Transverse colon (tissue), 4 donors: Measurements from ENCODE around the gene ZBP1. TPM values are rescaled to one million over a fixed set of nuclear protein-coding genes. Genes with fewer than 3 reads are reported as not detected.

Source experiments
- DNase-seq: peaks from one replicate; pipeline ENCODE4 v3.0.0-alpha.2; 2019
- H3K27ac ChIP-seq, 4 donors: fragments of 200-600 bp; sonication (generic); 2 replicates each; pipeline ENCODE4 v1.5.1; 2016 to 2018; ENCODE audit warnings: inconsistent platforms in 4 of 4
- H3K27me3 ChIP-seq: fragments of 200-600 bp; sonication (generic); 2 replicates; pipeline ENCODE4 v1.5.1; 2017; ENCODE audit warnings: inconsistent platforms
- H3K36me3 ChIP-seq, 4 donors: fragments of 200-600 bp; sonication (generic); 2 replicates each; pipeline ENCODE4 v1.5.1; 2017 to 2019; ENCODE audit warnings: inconsistent platforms in 4 of 4
- H3K4me1 ChIP-seq, 4 donors: fragments of 200-600 bp; sonication (generic); 2 replicates each; pipeline ENCODE4 v1.5.1; 2017 to 2020; ENCODE audit warnings: inconsistent platforms in 4 of 4
- H3K4me3 ChIP-seq, 4 donors: fragments of 200-600 bp; sonication (generic); 1 replicate in 1 of 4; 2 replicates in 3 of 4; pipeline versions ENCODE4 v1.5.1 to v1.6.1; 2017 to 2019; ENCODE audit warnings: inconsistent platforms in 4 of 4
- H3K9me3 ChIP-seq, 2 donors: fragments of 200-600 bp; sonication (generic); 2 replicates each; pipeline ENCODE4 v1.5.1; 2017 to 2019; ENCODE audit warnings: inconsistent platforms in 2 of 2
- CTCF ChIP-seq, 5 experiments: fragments of 200-600 bp in 3 of 5; fragments of 450-650 bp in 2 of 5; sonication (generic) in 3 of 5; IDR thresholded peaks; 1 replicate in 2 of 5; 2 replicates in 3 of 5; pipeline ENCODE4 v1.5.1; 2016 to 2017; ENCODE audit warnings: antibody characterized with exemption in 5 of 5, inconsistent platforms in 3 of 5, mild to moderate bottlenecking in 2 of 5, moderate library complexity in 1 of 5
- EP300 ChIP-seq: sonication (generic); formaldehyde crosslinking; IDR thresholded peaks from one replicate; pipeline ENCODE4 v1.6.1; 2017; ENCODE audit warnings: antibody characterized with exemption, low read depth
- POLR2A ChIP-seq: fragments of 450-650 bp; IDR thresholded peaks from one replicate; pipeline ENCODE4 v1.6.1; 2016; ENCODE audit warnings: antibody characterized with exemption, mild to moderate bottlenecking, moderate library complexity
- POLR2AphosphoS5 ChIP-seq, 3 donors: sonication (generic); formaldehyde crosslinking; IDR thresholded peaks; one replicate each; pipeline ENCODE4 v1.6.1; 2016; ENCODE audit warnings: antibody characterized with exemption in 3 of 3
- WGBS, 2 donors: methylation state at CpG; one replicate each; pipeline ENCODE4 v1.1.5; 2018; ENCODE audit warnings: low coverage in 1 of 2; 5-methylcytosine and 5-hydroxymethylcytosine counted together
- in situ Hi-C, 4 donors: fragments of 200-750 bp; cut with MboI; loops; one replicate each; pipeline versions ENCODE4 v1.15.0 to v1.15.1; 2017; ENCODE audit warnings: low sequenced_read_pairs in 3 of 4, low pct_ligation_motif_present in 1 of 4, low pct_unique_long_range_greater_than_20kb in 1 of 4
- intact Hi-C: fragments of 100-400 bp; cut with DNase I; formaldehyde crosslinking; loops from one replicate; pipeline ENCODE4 v1.15.1; 2023; ENCODE audit warnings: low total_unique reads
- total RNA-seq, 4 donors: library from RNA; depleted of rRNA; stranded (reverse); fragments of >200 nt; gene quantifications; one replicate each; pipeline ENCODE4 v1.1.0, GENCODE V29; 2016

ZBP1 gene
- total RNA-seq, 4 donors from 2014 or later, result 1.6 to 4.4 TPM; not detected in 2

DNA sequence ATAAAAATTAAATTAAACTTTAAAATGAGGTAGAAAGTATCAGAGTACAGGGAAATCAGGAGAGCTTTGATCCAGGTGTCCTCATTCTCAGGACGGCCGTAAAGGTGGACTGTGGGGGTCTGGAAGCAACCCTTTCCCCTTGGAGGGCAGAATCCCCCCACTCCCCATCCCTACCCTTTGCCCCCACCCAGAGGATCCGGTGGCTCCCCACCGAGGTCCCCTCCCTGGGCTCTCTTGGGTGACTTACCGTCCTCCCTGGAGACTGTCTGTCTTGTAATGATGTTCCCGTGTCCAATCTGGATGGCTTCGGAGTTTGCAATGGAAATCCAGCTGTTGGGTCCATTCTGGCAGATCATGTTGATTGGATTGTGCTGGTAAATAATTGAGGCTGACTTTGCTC, 7.3 kb downstream of the ZBP1 start:
- Histone ChIP-seq H3K27ac (no peak overlapping the region), H3K36me3 (no peaks in the 10 kb centered on the region), H3K4me1 (peaks cover 0 to 7% (median 2%) of the 10 kb centered on the region in 4 donors), H3K27me3 (no peaks in the 10 kb centered on the region), H3K9me3 (no peaks in the 10 kb centered on the region), H3K4me3 (no peak overlapping the region)
- WGBS, 2 donors, result 93 to 94% methylated on average over 2 to 7 of the region's 7 CpGs
- in situ Hi-C loops (loop anchor here in 1 of 4 donors (25.0 kb wide), 1 partner anchor 226 kb away; the partner anchor contains the start of gene RBM38), intact Hi-C loops (no loop called here)
- DNase-seq, result peak; percentile 4
- TF ChIP-seq POLR2AphosphoS5 (IDR thresholded peaks at IDR 0.05) (no peak), POLR2A (no peak), EP300 (no peak), CTCF (IDR thresholded peaks at IDR 0.05) (no peak)

GRCh38 chr20:57612436-57612835, 7.8 kb downstream of the ZBP1 start:
- WGBS, 2 donors, result 80 to 93% methylated on average over 2 to 7 of the region's 7 CpGs
- in situ Hi-C loops, result loop anchor here in 1 of 4 donors (25.0 kb wide), 1 partner anchor 225 kb away; the partner anchor contains the start of gene RBM38
- H3K27ac ChIP-seq, result no peak overlapping the region
- no peaks in the 10 kb centered on the region for H3K9me3 ChIP-seq
- TF ChIP-seq POLR2AphosphoS5 (IDR thresholded peaks at IDR 0.05) (no peak), POLR2A (no peak), CTCF (IDR thresholded peaks at IDR 0.05) (no peak), EP300 (no peak)
- DNase-seq, result no peak
- H3K27me3 ChIP-seq, result no peaks in the 10 kb centered on the region
- H3K36me3 ChIP-seq, result no peaks in the 10 kb centered on the region
- no peak overlapping the region for H3K4me3 ChIP-seq
- intact Hi-C loops, result no loop called here
- peaks cover 0 to 2% (median 0%) of the 10 kb centered on the region in 4 donors for H3K4me1 ChIP-seq

GRCh38 chr20:57611586-57612311, 8.5 kb downstream of the ZBP1 start:
- DNase-seq, result peak; percentile 6
- H3K4me3 ChIP-seq, result no peak overlapping the region
- in situ Hi-C loops, result loop anchor here in 1 of 4 donors (25.0 kb wide), 1 partner anchor 224 kb away; the partner anchor contains the start of gene RBM38
- TF ChIP-seq EP300 (no peak), CTCF (IDR thresholded peaks at IDR 0.05) (no peak), POLR2AphosphoS5 (IDR thresholded peaks at IDR 0.05) (no peak), POLR2A (no peak)
- H3K27ac ChIP-seq, result no peak overlapping the region
- intact Hi-C loops, result no loop called here
- 43 to 84% methylated on average over 4 to 18 of the region's 18 CpGs for WGBS, 2 donors
- H3K36me3 ChIP-seq, result no peaks in the 10 kb centered on the region
- H3K9me3 ChIP-seq, result no peaks in the 10 kb centered on the region
- H3K27me3 ChIP-seq, result no peaks in the 10 kb centered on the region
- H3K4me1 ChIP-seq, result no peaks in the 10 kb centered on the region

GRCh38 chr20:57610261-57610952, 9.8 kb downstream of the ZBP1 start:
- Histone ChIP-seq H3K4me1 (peaks cover 0 to 4% (median 2%) of the 10 kb centered on the region in 4 donors), H3K27ac (no peak overlapping the region), H3K9me3 (no peaks in the 10 kb centered on the region), H3K27me3 (no peaks in the 10 kb centered on the region), H3K36me3 (no peaks in the 10 kb centered on the region), H3K4me3 (no peak overlapping the region)
- peak; percentile 4 for DNase-seq
- 60 to 91% methylated on average over 1 to 18 of the region's 18 CpGs for WGBS, 2 donors
- no peak for TF ChIP-seq EP300
- TF ChIP-seq POLR2A, result no peak
- TF ChIP-seq POLR2AphosphoS5 (IDR thresholded peaks at IDR 0.05), result no peak
- TF ChIP-seq CTCF (IDR thresholded peaks at IDR 0.05), result no peak
- intact Hi-C loops, result no loop called here
- in situ Hi-C loops, result loop anchor here in 1 of 4 donors (25.0 kb wide), 1 partner anchor 223 kb away; the partner anchor contains the start of gene RBM38
